HuH-7.5 (cell line): ENCODE results near the gene RFX3.

Experiments used
- DNase-seq: peaks from one replicate; pipeline ENCODE4 v3.0.0; 2011; ENCODE audit warnings: low spot score

RFX3 gene

GRCh38 chr9:3475300-3476020 is 50.3 kb downstream of the RFX3 start:
- DNase-seq: no peak

DNA sequence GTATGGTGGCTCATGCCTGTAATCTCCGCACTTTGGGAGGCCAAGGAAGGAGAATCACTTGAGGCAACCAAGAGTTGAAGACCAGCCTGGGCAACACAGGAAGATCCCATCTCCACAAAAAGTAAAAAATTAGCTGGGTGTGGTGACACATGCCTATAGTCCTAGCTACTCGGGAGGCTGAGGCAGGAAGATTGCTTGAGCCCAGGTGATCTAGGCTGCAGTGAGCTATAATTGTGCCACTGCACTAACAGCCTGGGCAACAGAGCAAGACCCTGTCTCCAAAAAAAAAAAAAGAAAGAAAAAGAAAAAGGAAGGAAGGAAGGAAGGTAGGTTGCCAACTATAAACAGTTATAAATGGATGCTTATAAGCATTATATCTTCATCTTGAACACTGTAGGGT is 51.0 kb downstream of the RFX3 start:
- DNase-seq: no peak

DNA sequence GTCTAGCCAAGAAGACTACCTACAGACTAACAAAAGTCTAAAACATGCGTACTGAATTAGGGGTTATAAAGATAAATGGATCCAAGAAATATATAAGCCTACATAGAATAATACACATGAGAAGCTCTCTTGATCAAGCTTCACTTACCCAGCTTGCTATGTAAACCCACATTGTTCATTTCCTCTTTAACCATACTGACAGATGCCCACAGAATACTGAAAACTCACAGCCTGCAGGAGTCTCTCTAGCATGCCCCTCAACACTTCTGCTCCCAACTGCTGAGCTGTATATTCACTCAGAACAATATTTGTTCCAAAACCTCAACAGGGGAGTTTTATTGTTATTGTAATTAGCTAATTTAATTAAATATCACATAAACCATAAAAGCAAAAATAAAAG is 52.4 kb downstream of the RFX3 start:
- DNase-seq: no peak

DNA sequence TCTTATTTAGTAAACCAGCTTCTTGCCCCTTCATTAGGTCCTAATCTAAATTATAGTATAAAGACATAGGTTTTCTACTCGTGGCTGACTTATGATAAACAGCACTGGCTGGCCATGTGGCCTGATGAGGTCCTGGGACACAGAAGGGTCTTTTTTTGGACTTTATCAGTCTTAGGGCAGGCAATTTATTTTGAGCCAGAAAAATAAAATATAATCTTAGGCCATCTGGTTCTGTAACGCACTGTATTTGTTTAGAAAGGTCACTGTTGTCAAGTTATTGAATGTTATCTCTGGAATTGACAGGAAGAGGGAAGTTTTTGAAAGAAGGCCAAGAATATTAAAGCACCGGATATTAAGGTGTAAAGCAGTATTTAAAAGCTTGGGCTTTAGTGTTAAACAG is 53.9 kb downstream of the RFX3 start:
- no peak for DNase-seq

DNA sequence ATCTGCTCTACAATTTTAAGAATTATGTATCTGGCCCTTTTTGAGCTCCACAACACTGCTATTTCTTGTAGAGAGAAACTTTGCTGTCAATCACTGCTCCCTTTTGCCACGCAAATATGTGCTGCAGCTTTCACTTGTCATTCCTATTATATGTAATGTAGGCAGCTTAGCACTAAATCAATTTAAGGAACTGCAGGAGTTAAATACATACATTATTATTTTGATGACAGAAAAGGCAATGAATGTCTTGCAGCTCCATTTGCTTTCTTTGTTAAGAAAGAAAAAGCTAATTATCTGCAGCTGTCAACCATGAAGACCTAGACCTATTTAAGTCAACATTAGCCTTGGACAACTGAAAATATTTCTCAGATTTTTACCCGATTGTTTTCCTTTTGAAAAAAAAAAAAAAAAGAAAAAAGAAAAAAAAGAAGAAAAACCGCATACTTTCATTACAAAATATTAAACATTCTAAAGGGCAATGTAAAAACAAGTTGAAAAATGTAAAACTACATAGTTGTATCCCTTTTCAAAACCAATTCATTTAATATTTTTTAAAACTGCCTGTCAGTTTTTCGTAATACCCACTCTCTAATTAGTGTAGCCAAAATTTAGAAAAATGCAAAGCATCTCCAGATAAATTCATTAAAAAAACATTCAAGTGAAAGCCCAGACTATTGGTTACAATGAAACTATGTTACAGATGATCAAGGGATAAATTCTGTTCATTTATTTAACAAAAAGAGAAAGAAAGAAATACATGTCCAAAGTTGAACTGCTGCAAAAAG is 57.2 kb downstream of the RFX3 start:
- DNase-seq: no peak

GRCh38 chr9:3467593-3468219 is 58.1 kb downstream of the RFX3 start:
- DNase-seq: peak; percentile 11

DNA sequence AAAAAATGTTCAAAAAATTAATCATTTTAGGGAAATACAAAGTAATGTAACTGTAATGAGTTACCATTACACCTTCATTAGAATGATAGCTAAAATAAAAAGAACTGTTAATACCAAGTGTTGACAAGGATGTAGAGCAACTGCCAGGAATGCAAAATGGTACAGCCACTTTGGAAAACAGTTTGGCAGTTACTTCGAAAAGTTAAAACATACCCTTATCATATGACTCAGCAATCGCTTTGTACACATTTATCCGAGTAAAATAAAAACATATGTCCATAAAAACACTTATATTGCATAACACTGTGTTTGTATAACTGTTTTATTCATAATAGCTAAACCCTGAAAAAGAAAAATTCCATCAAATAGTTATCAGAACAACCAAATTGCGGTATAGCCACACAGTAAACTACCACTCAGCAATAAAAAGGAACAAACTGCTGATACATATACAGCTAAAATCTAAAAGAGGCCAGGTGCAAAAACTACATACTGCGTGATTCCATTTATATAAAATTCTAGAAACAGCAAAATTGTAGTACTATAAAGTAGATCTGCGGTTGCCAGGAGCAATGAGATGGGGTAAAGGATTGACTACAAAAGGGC is 61.7 kb downstream of the RFX3 start:
- no peak for DNase-seq

GRCh38 chr9:3458806-3459475 is 66.9 kb downstream of the RFX3 start:
- DNase-seq: no peak

GRCh38 chr9:3457175-3457574 is 68.6 kb downstream of the RFX3 start:
- no peak for DNase-seq

DNA sequence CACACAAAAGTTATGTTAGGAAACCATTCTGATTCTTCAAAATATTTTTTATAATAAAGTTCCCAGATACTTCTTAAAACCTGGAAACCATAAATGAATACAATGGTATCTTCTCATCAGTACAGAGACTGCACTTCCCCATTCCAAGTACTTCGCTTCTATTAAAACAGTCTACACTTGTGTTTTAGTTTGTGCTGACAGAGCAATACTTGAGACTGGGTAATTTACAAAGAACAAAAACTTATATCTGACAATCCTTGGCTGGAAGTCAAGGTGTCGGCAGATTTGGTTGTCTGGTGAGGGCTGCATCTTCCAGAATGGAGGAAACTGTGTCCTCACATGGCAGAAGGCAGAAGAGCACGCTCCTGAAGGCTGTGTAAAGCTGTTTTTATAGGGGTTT is 70.1 kb downstream of the RFX3 start:
- no peak for DNase-seq

- no peak for DNase-seq
These were observed 70.7 kb downstream of the RFX3 start for GRCh38 chr9:3455094-3455493.

GRCh38 chr9:3451956-3452355 is 73.8 kb downstream of the RFX3 start:
- no peak for DNase-seq

- no peak for DNase-seq
These were observed 78.0 kb downstream of the RFX3 start for GRCh38 chr9:3447788-3448187.

DNA sequence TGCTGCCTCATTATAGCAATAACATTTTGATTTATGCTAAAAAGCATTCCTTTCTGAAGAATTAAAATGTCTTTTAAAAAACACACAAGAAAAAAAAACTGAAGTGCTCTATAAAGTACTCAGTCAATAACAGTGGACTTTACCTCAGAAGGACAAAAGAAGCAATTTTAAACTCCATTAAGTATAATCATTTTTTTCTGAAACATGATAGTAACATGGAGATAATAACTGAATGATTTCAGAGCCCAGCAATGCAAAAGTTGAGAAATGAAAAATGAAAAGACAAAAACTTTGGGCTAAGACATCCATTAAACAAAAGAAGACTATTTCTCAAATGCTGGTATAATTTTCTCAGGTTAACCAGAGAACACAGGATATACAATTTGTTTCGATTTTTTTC is 78.7 kb downstream of the RFX3 start:
- DNase-seq: no peak

DNA sequence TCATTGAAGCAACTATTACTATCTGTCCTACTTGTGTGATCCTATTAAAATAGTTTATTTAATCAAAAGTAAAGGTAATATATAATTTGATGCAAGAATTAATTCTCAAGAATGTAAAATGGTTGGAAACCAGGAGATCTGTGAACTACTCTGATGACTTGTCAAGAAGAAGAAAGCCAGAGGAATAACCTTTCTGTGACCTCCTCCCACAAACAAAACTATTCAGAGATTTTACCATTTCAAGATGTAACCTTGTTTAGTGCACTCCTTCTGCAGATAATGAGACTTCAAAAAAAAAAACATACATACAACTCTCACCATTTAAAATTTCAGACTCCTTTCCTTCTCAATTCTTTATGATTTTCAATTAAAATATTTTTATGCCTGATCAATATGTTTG is 79.5 kb downstream of the RFX3 start:
- DNase-seq: no peak

- DNase-seq: no peak
These were observed 81.8 kb downstream of the RFX3 start for GRCh38 chr9:3444016-3444415.

DNA sequence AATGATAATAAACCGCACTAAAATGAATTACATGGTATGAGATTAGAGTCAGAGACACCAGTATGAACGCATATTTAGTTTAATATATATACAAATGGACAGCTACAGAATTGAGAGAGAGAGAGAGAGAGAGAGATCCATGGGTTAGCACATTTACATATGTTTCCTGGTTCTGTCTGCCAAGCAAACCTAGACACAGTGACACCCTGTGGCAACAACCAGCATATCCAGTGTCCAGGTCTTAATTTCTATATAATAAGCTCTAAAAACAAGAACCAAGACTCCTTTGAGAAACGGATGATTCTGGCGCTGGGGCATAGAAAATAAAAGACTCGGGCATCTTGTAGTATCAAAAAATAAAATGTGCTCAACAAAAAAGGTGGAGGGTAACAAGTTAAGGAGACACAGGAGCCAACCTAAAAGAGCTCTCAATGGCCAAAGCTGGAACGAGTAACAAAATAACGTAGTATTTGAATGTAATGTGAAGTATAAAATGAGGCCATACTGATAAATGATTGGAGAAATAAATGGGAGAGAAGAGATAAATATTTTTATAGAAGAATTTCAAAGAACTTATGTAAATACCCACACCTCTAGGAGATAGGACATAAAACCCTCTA is 84.5 kb downstream of the RFX3 start:
- peak; percentile 6 for DNase-seq

DNA sequence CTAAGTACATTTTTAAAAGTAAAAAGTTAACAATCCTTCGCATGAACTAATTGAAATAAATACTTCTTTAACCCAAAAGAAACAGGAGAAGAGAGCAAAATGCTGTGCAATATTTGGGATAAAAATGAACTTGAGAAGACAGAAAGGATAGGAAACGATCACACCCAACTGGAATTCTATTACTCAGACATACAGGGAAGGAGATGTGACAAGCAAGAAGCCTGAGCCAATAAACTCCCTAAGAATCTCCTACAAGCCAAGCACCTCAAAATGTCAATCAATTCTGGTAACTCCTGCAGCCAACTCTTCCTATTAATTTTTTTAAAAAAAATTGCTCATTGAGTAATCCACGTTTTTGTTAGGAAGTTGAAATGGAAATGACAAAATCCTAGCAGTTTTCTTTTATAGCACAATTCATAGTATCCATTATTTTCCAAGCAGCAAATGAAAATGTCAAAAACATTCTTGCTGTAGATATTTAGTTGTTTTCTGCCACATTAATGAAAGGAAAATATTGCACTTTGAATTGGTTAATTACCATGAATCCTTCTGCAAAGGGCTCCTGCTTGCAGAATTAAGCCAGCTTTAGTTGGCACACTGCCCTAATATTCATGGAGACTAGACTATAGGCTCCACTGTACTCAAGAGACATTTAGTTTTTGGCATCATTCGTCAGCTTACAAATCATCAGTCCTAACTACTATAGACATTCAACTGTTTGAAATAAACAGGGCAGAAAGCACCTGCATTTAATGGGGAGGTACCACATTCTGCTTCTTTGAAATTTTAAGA is 89.0 kb downstream of the RFX3 start:
- no peak for DNase-seq

- DNase-seq: no peak
These were observed 90.1 kb downstream of the RFX3 start for GRCh38 chr9:3435732-3436131.

GRCh38 chr9:3434594-3434993 is 91.2 kb downstream of the RFX3 start:
- DNase-seq: no peak

- no peak for DNase-seq
These were observed 92.0 kb downstream of the RFX3 start for GRCh38 chr9:3433754-3434153.
